Endometrial microvascular endothelial cells (primary cell): ENCODE measurements around the gene CYP2R1. TPM values are rescaled to one million over a fixed set of nuclear protein-coding genes. Genes with fewer than 3 reads are reported as not detected.
"Not testable (repeated sequence)": the region's sequence is repeated elsewhere in the genome, so short reads cannot be mapped to it uniquely, and the experiment has no call there.

Experiments
- in situ Hi-C: cut with HindIII; loops from 2 replicates; pipeline ENCODE4 v1.10.0; 2017; ENCODE audit warnings: low sequenced_read_pairs, low pct_unique_long_range_greater_than_20kb; ENCODE audit errors: inconsistent ontology term
- total RNA-seq: library from RNA; depleted of rRNA; stranded (reverse); fragments of >200 nt; gene quantifications from one replicate; pipeline ENCODE4 v1.2.3, GENCODE V29; 2015; ENCODE audit errors: inconsistent ontology term

CYP2R1 gene
- total RNA-seq, 1 donor from 2014 or later = 12.4 TPM

GRCh38 chr11:14898355-14898754, 6.3 kb upstream of the CYP2R1 start:
- in situ Hi-C loops = no loop called here

GRCh38 chr11:14894657-14895598, 2.9 kb upstream of the CYP2R1 start:
- in situ Hi-C loops = no loop called here

GRCh38 chr11:14892577-14892976, 546 bp upstream of the CYP2R1 start:
- in situ Hi-C loops = no loop called here

GRCh38 chr11:14891143-14892035, 642 bp downstream of the CYP2R1 start:
- in situ Hi-C loops = no loop called here

- in situ Hi-C loops = no loop called here
Measured at GRCh38 chr11:14886513-14886912, 5.5 kb downstream of the CYP2R1 start.

GRCh38 chr11:14884667-14885273, 7.3 kb downstream of the CYP2R1 start:
- in situ Hi-C loops = no loop called here

GRCh38 chr11:14883683-14884082, 8.3 kb downstream of the CYP2R1 start:
- in situ Hi-C loops = not testable (repeated sequence)

GRCh38 chr11:14882196-14882595, 9.8 kb downstream of the CYP2R1 start:
- in situ Hi-C loops = no loop called here

GRCh38 chr11:14881576-14882193, 10.3 kb downstream of the CYP2R1 start:
- in situ Hi-C loops = no loop called here

- in situ Hi-C loops = no loop called here
Measured at GRCh38 chr11:14875163-14875562, 16.9 kb downstream of the CYP2R1 start.

- in situ Hi-C loops = no loop called here
Measured at GRCh38 chr11:14873632-14874031, 18.4 kb downstream of the CYP2R1 start.

GRCh38 chr11:14872032-14872431, 20.0 kb downstream of the CYP2R1 start:
- in situ Hi-C loops = no loop called here

GRCh38 chr11:14863775-14864174, 28.3 kb downstream of the CYP2R1 start:
- in situ Hi-C loops = not testable (repeated sequence)

GRCh38 chr11:14861680-14862079, 30.4 kb downstream of the CYP2R1 start:
- in situ Hi-C loops = no loop called here

GRCh38 chr11:14860511-14860910, 31.5 kb downstream of the CYP2R1 start:
- in situ Hi-C loops = no loop called here

GRCh38 chr11:14858404-14858803, 33.6 kb downstream of the CYP2R1 start:
- in situ Hi-C loops = no loop called here

GRCh38 chr11:14857621-14858020, 34.4 kb downstream of the CYP2R1 start:
- in situ Hi-C loops = no loop called here

GRCh38 chr11:14855890-14856289, 36.1 kb downstream of the CYP2R1 start:
- in situ Hi-C loops = no loop called here

GRCh38 chr11:14854057-14854456, 38.0 kb downstream of the CYP2R1 start:
- in situ Hi-C loops = no loop called here
